Stimulated activated CD4-positive, alpha-beta T cell treated with anti-CD3 and anti-CD28 coated beads, Interleukin-4, amount 100 ng/mL, for 1 hour (primary cell): ENCODE results near the gene SSTR5.

Experiments used
- DNase-seq: peaks from one replicate; pipeline ENCODE4 v3.0.0-alpha.2; 2020

Gene SSTR5

DNA sequence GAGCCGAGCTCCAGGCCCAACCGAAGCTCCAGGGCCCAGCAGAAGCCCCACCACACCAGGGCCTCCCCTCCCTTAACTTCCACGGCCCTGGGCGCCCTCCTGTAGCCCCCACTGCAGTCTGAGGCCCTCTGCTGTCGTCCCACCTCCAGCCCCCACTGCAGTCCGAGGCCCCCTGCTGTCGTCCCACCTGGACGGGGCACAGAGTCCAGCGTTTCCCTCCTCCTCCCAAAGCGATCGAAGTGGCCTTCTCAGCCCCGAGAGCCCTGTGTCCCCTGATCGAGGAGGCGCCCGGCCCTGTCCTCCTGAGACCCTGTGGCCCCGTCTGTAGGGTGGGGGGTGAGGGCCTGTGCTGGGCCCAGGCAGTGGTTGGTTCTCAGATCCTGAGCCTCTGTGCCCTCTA lies 54.6 kb downstream of the SSTR5 start:
- DNase-seq = no peak

GRCh38 chr16:1127971-1128715 lies 55.6 kb downstream of the SSTR5 start:
- no peak for DNase-seq

DNA sequence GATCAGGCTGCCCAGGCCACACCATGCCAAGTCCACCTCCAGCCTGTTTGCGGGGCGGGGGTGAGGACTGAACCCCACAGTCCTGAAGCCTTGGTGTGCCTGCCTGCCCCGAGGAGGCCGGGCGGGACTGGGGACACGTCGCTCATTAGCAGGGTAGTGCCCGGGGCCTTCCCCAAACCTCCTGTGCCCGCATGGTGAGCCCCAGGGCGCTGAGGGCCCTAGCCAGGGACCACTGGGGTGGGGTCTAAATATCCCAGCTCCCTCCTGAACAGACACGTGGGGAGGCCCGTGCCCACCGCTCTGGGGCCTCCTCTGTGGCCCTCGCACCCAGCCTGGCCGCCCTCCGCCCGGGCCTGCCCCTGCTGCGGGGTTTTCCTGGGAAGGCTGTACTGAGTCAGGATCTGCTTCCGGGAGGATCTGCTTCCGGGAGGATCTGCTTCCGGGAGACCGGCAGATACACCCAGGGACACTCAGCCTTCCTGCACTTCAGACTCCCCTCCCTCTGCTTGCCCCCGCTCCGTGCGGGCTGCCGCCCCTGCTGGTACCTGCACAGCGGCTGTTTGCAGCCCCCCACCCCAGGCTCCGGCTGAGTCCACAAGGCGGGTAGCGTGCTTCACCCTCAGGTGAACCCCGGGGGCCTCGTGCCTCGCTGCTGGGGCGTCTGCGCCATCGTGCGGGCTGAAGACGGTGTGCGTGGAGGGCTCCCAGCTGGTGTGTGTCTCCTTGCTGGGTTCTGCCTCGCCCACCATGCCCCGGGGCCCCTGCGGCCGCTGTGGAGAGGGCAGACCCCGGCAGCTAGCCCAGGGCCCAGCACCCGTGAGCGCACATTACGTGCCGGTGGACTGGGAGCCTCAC lies 56.8 kb downstream of the SSTR5 start:
- no peak for DNase-seq

GRCh38 chr16:1130382-1130781 lies 57.8 kb downstream of the SSTR5 start:
- no peak for DNase-seq
